ENCODE data around the gene SCN4B.

- TF ChIP-seq BACH2 (CRISPR knock-in tag; IDR thresholded peaks at IDR 0.05; ENCODE audit: borderline replicate concordance) (no peak), RARB (CRISPR knock-in tag; IDR thresholded peaks at IDR 0.05) (no peak), PATZ1 (CRISPR knock-in tag; IDR thresholded peaks at IDR 0.05; ENCODE audit: borderline replicate concordance) (no peak), CSDC2 (CRISPR knock-in tag; IDR thresholded peaks at IDR 0.05) (no peak), POU6F1 (CRISPR knock-in tag; IDR thresholded peaks at IDR 0.05; ENCODE audit: borderline replicate concordance, low read depth) (no peak), ZFP3 (CRISPR knock-in tag; IDR thresholded peaks at IDR 0.05) (no peak), ISL1 (CRISPR knock-in tag; IDR thresholded peaks at IDR 0.05) (no peak), ZNF8 (CRISPR knock-in tag; IDR thresholded peaks at IDR 0.05) (no peak), ZFP30 (CRISPR knock-in tag; IDR thresholded peaks at IDR 0.05) (no peak), TOX (CRISPR knock-in tag; IDR thresholded peaks at IDR 0.05; ENCODE audit: borderline replicate concordance) (no peak), ZC3H10 (CRISPR knock-in tag; IDR thresholded peaks at IDR 0.05) (no peak), CSRNP3 (CRISPR knock-in tag; IDR thresholded peaks at IDR 0.05) (no peak), TCF4 (CRISPR knock-in tag; IDR thresholded peaks at IDR 0.05; ENCODE audit: borderline replicate concordance) (no peak)
Measured at GRCh38 chr11:118152020-118152551, 537 bp downstream of the SCN4B start.

All from SK-N-SH treated with all-trans-retinoic acid at 6 μM for 48 hours (cell line).